T-helper 2 cell (primary cell): ENCODE measurements around the gene RELN.

Experiments
- DNase-seq, 5 experiments: peaks; one replicate each; pipeline versions ENCODE4 v3.0.0 to v3.0.0-alpha.2; 2012 to 2022

RELN gene

GRCh38 chr7:103462358-103462757 lies 527.1 kb downstream of the RELN start:
- DNase-seq: no peak

GRCh38 chr7:103447073-103447960 lies 542.1 kb downstream of the RELN start:
- DNase-seq: peak in 2 of 5 experiments; percentile 1 to 38

GRCh38 chr7:103446049-103446520 lies 543.4 kb downstream of the RELN start, which contains the start of gene SLC26A5:
Gene SLC26A5, minus strand, starts transcription at chr7:103446207. Its CDS starts 24,693 bp downstream, at chr7:103421514.
- DNase-seq: peak in 1 of 5 experiments; percentile 37

- DNase-seq: no peak
Measured at GRCh38 chr7:103445228-103446048, 544.0 kb downstream of the RELN start.

GRCh38 chr7:103439661-103440060 lies 549.8 kb downstream of the RELN start:
- no peak for DNase-seq

GRCh38 chr7:103437623-103438022 lies 551.8 kb downstream of the RELN start:
- no peak for DNase-seq

GRCh38 chr7:103432712-103433111 lies 556.7 kb downstream of the RELN start:
- DNase-seq: no peak

GRCh38 chr7:103425177-103425576 lies 564.3 kb downstream of the RELN start:
- DNase-seq: no peak

GRCh38 chr7:103423467-103424179 lies 565.8 kb downstream of the RELN start:
- DNase-seq: no peak
